OCI-LY7 (cell line): ENCODE data around the gene UCK1. TPM values are rescaled to one million over a fixed set of nuclear protein-coding genes. Genes with fewer than 3 reads are reported as not detected.

ENCODE experiments used
- BruUV-seq: library from RNA; stranded (reverse); fragments of 400-500 nt; replicated peaks from 2 replicates; lab custom pipeline; 2021; lab: Mats Ljungman, UMichigan
- CTCF ChIA-PET: fragments of 300-600 bp; sonication (Branson Sonifier 250); formaldehyde crosslinking; loops from one replicate; lab custom pipeline; 2022; ENCODE audit warnings: antibody characterized with exemption; ENCODE audit not compliant: unreplicated experiment; lab: Charles Lee
- POLR2A ChIA-PET: fragments of 300-600 bp; sonication (Branson Sonifier 250); formaldehyde crosslinking; loops from one replicate; lab custom pipeline; 2022; ENCODE audit warnings: antibody characterized with exemption; lab: Charles Lee
- DNase-seq: peaks from one replicate; pipeline ENCODE4 v3.0.0-alpha.2; 2015; ENCODE audit warnings: low spot score
- H2AFZ ChIP-seq: fragments of 200-600 bp; sonication (generic), shearing (Covaris generic); 2 replicates; pipeline ENCODE4 v1.6.1; 2014; ENCODE audit warnings: mild to moderate bottlenecking, antibody characterized with exemption, low read length, moderate library complexity
- H3K27ac ChIP-seq: fragments of 200-600 bp; sonication (generic); 2 replicates; pipeline ENCODE4 v1.5.1; 2014; ENCODE audit warnings: mixed run types, low read depth, mild to moderate bottlenecking, moderate library complexity, low read length, inconsistent platforms; ENCODE audit not compliant: poor library complexity, severe bottlenecking
- H3K36me3 ChIP-seq: fragments of 200-600 bp; sonication (generic); 2 replicates; pipeline ENCODE4 v1.6.1; 2014; ENCODE audit warnings: mild to moderate bottlenecking, antibody characterized with exemption, low read length, moderate library complexity, mixed read lengths; ENCODE audit not compliant: insufficient read depth
- H3K4me1 ChIP-seq: fragments of 200-600 bp; sonication (generic); 2 replicates; pipeline ENCODE4 v1.5.1; 2014; ENCODE audit warnings: mild to moderate bottlenecking, low read length; ENCODE audit not compliant: insufficient read depth, poor library complexity, severe bottlenecking
- H3K4me2 ChIP-seq: fragments of 200-600 bp; sonication (generic); 2 replicates; pipeline ENCODE4 v1.6.1; 2014; ENCODE audit warnings: mild to moderate bottlenecking, low read length
- H3K4me3 ChIP-seq: fragments of 200-600 bp; sonication (generic); 2 replicates; pipeline ENCODE4 v1.5.1; 2014; ENCODE audit warnings: mild to moderate bottlenecking, low read depth, low read length; ENCODE audit not compliant: poor library complexity, severe bottlenecking
- H3K79me2 ChIP-seq: fragments of 200-600 bp; sonication (generic); 2 replicates; pipeline ENCODE4 v1.6.1; 2016; ENCODE audit warnings: low read depth, mild to moderate bottlenecking, low read length, moderate library complexity, mixed read lengths; ENCODE audit not compliant: insufficient read depth
- H3K9me2 ChIP-seq: fragments of 200-600 bp; sonication (generic); 2 replicates; pipeline ENCODE4 v1.6.1; 2016; ENCODE audit warnings: mild to moderate bottlenecking, low read length, mixed read lengths; ENCODE audit not compliant: insufficient read depth
- H3K9me3 ChIP-seq: fragments of 200-600 bp; sonication (generic); 2 replicates; pipeline ENCODE4 v1.6.1; 2014; ENCODE audit warnings: mild to moderate bottlenecking, mixed run types, low read length, mixed read lengths
- H4K20me1 ChIP-seq: fragments of 200-600 bp; sonication (generic); 2 replicates; pipeline ENCODE4 v1.6.1; 2014; ENCODE audit warnings: mild to moderate bottlenecking, antibody characterized with exemption, low read length, moderate library complexity, mixed read lengths; ENCODE audit not compliant: insufficient read depth
- CTCF ChIP-seq: fragments of 200-600 bp; sonication (generic); conservative IDR thresholded peaks from 2 replicates; pipeline ENCODE4 v1.5.1; 2014; ENCODE audit warnings: mild to moderate bottlenecking, antibody characterized with exemption, low read length, moderate library complexity, mixed read lengths
- EZH2phosphoT487 ChIP-seq: fragments of 200-600 bp; sonication (generic); IDR thresholded peaks from 2 replicates; pipeline ENCODE4 v1.6.1; 2018; ENCODE audit warnings: low read depth, borderline replicate concordance, mild to moderate bottlenecking, mixed run types, antibody characterized with exemption, low read length, moderate library complexity, mixed read lengths
- intact Hi-C: fragments of 100-400 bp; cut with micrococcal nuclease; formaldehyde crosslinking; loops from one replicate; pipeline ENCODE4 v1.10.0; 2022; ENCODE audit not compliant: unreplicated experiment
- total RNA-seq, 2 experiments: library from RNA; depleted of rRNA in 1 of 2; stranded (reverse); fragments of >200 nt in 1 of 2; shearing (Covaris generic) in 1 of 2; gene quantifications; 2 replicates each; pipeline ENCODE4 v1.2.3, GENCODE V29; 2014 to 2022

The UCK1 gene
- total RNA-seq, 2 experiments from 2014 or later, result 25.9 to 29.0 TPM

- Histone ChIP-seq H2AFZ (no peak overlapping the region), H3K27ac (no peak overlapping the region), H3K9me2 (no peaks in the 10 kb centered on the region), H3K36me3 (peaks cover 78% of the 10 kb centered on the region), H3K4me3 (no peak overlapping the region), H3K4me2 (no peak overlapping the region), H3K9me3 (no peaks in the 10 kb centered on the region), H4K20me1 (no peaks in the 10 kb centered on the region), H3K79me2 (no peaks in the 10 kb centered on the region; the same call in 1 of the 2 replicates), H3K4me1 (peaks cover 7% of the 10 kb centered on the region)
- ChIA-PET POLR2A (no interaction called here), CTCF (no interaction called here)
- no TSS peak for BruUV-seq
- intact Hi-C loops, result no loop called here
- TF ChIP-seq CTCF (no peak), EZH2phosphoT487 (no peak)
- no peak for DNase-seq
These were observed 5.2 kb downstream of the UCK1 start for GRCh38 chr9:131525643-131526565.

- TF ChIP-seq CTCF (no peak), EZH2phosphoT487 (no peak)
- Histone ChIP-seq H3K4me1 (no peaks in the 10 kb centered on the region), H3K4me2 (no peak overlapping the region), H3K27ac (no peak overlapping the region), H3K79me2 (no peaks in the 10 kb centered on the region), H4K20me1 (no peaks in the 10 kb centered on the region), H3K36me3 (peaks cover 89% of the 10 kb centered on the region), H3K9me2 (no peaks in the 10 kb centered on the region), H3K9me3 (no peaks in the 10 kb centered on the region), H2AFZ (no peak overlapping the region), H3K4me3 (no peak overlapping the region)
- CTCF ChIA-PET, result no interaction called here
- no TSS peak for BruUV-seq
- POLR2A ChIA-PET, result no interaction called here
- intact Hi-C loops, result no loop called here
- no peak for DNase-seq
These were observed 6.3 kb downstream of the UCK1 start for GRCh38 chr9:131524665-131525315.
